ENCODE data around the gene SLC27A4. TPM values are rescaled to one million over a fixed set of nuclear protein-coding genes. Genes with fewer than 3 reads are reported as not detected.

SLC27A4 gene
- total and polyA plus RNA-seq, 10 of the 15 experiments (the other 5 are each of a cell fraction or from before 2014, with no cell fraction given) = 0.13 to 14.0 (median 7.6) TPM

DNA sequence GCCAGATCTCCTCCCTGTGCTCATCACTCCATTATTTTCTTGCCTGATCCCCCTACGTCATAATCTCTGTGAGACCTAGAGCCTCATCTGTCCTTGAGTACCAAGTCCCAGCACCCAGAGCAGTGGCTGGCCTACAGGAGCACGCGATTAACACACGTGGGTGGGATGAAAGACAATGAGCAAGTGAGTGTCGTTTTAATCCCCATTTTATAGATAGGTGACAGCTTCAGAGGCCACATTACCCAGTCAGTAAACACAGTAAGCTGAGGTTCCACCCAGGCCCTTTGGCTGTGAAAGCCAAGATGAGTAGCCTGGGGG, 35.4 kb upstream of the SLC27A4 start (continued):
- TF ChIP-seq, protein P1, sequence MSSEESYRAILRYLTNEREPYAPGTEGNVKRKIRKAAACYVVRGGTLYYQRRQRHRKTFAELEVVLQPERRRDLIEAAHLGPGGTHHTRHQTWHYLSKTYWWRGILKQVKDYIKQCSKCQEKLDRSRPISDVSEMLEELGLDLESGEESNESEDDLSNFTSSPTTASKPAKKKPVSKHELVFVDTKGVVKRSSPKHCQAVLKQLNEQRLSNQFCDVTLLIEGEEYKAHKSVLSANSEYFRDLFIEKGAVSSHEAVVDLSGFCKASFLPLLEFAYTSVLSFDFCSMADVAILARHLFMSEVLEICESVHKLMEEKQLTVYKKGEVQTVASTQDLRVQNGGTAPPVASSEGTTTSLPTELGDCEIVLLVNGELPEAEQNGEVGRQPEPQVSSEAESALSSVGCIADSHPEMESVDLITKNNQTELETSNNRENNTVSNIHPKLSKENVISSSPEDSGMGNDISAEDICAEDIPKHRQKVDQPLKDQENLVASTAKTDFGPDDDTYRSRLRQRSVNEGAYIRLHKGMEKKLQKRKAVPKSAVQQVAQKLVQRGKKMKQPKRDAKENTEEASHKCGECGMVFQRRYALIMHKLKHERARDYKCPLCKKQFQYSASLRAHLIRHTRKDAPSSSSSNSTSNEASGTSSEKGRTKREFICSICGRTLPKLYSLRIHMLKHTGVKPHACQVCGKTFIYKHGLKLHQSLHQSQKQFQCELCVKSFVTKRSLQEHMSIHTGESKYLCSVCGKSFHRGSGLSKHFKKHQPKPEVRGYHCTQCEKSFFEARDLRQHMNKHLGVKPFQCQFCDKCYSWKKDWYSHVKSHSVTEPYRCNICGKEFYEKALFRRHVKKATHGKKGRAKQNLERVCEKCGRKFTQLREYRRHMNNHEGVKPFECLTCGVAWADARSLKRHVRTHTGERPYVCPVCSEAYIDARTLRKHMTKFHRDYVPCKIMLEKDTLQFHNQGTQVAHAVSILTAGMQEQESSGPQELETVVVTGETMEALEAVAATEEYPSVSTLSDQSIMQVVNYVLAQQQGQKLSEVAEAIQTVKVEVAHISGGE (CRISPR knock-in tag; IDR thresholded peaks at IDR 0.05) = no peak
- TF ChIP-seq FOXK2 (IDR thresholded peaks at IDR 0.05) = no peak
- TF ChIP-seq ZNF24 (IDR thresholded peaks at IDR 0.05) = no peak
- no peak for TF ChIP-seq POLR2AphosphoS5 (IDR thresholded peaks at IDR 0.05; ENCODE audit: low read length)
- no peak for TF ChIP-seq ZNF384 (IDR thresholded peaks at IDR 0.05; ENCODE audit: borderline replicate concordance, low read depth, low read length)
- TF ChIP-seq ZBED1 (IDR thresholded peaks at IDR 0.05; ENCODE audit: borderline replicate concordance) = no peak
- TF ChIP-seq KLF5 (IDR thresholded peaks at IDR 0.05; ENCODE audit: partially characterized antibody) = no peak
- no peak for TF ChIP-seq SIX5 (IDR thresholded peaks at IDR 0.05; ENCODE audit: low read depth, low read length, severe bottlenecking)
- no peak for TF ChIP-seq NFIC (IDR thresholded peaks at IDR 0.05; ENCODE audit: low read depth, low read length)
- TF ChIP-seq, protein P2, sequence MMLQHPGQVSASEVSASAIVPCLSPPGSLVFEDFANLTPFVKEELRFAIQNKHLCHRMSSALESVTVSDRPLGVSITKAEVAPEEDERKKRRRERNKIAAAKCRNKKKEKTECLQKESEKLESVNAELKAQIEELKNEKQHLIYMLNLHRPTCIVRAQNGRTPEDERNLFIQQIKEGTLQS (IDR thresholded peaks at IDR 0.05; ENCODE audit: borderline replicate concordance, extremely low read depth, low read depth, low read length) = no peak

DNA sequence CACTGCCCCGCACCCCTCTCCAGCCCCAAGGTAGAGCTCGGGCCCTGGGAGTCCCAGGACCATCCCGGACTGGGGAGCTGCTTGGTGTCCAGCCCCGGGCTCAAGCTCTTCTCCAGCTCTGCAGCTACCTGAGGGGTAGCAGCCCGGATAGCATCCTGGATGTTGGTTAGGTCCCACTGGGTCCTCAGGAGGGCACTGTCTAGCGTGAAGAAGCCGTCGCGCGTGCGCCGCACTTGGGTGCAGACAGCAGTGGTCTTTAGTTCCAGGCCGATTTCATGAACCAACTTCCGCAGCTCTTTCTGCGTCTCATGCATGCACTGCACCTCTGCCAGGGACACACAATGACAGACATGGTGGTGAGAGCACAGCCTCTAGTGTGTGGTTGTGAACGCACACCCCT, 30.8 kb upstream of the SLC27A4 start:
- Histone ChIP-seq H3K79me2 (ENCODE audit: control insufficient read depth, insufficient read depth, low read length) (no peaks in the 10 kb centered on the region), H3K4me1 (ENCODE audit: control insufficient read depth, insufficient read depth, low read length) (no peaks in the 10 kb centered on the region), H3K36me3 (ENCODE audit: control insufficient read depth in 2 of 2, insufficient read depth in 2 of 2, low read length in 1 of 2) (peaks cover 3 to 21% of the 10 kb centered on the region in 2 experiments; a peak in 3 of 4 replicates), H3K27ac (ENCODE audit: control insufficient read depth, insufficient read depth) (no peak overlapping the region), H3K4me2 (ENCODE audit: control insufficient read depth, insufficient read depth) (no peak overlapping the region), H3K27me3 (replicated peaks in 1 of 2; ENCODE audit: control insufficient read depth in 2 of 2, insufficient read depth in 2 of 2, low read length in 1 of 2) (no peaks in the 10 kb centered on the region), H4K20me1 (ENCODE audit: control insufficient read depth, insufficient read depth) (no peaks in the 10 kb centered on the region), H3K9me3 (replicated peaks; ENCODE audit: control insufficient read depth, insufficient read depth, low read length) (no peaks in the 10 kb centered on the region), H2AFZ (ENCODE audit: control insufficient read depth, low read depth, low read length) (no peak overlapping the region), H3K4me3 (no peak overlapping the region), H3K9ac (ENCODE audit: control insufficient read depth, insufficient read depth, low read length) (no peak overlapping the region)
- SMC1A ChIA-PET (ENCODE audit: uncharacterized antibody, unreplicated experiment) = no interaction called here
- in situ Hi-C loops (cut with MboI) (no loop called here), intact Hi-C loops (cut with micrococcal nuclease; ENCODE audit: unreplicated experiment) (no loop called here)
- 92% methylated on average over 16 of the region's 16 CpGs for WGBS (ENCODE audit: insufficient coverage, insufficient replicate concordance, low lambda C conversion rate, missing lambda C conversion rate)
- DNase-seq (ENCODE audit: low read depth, low spot score) (no peak), ATAC-seq (no peak), FAIRE-seq (no peak)
- CTCF ChIA-PET = interaction anchor here (1.1 to 1.9 kb wide), 2 partner anchors 14 to 53 kb away, joined by 3 to 9 read pairs; no protein-coding TSS in a partner anchor
- POLR2A ChIA-PET = no interaction called here
- RAD21 ChIA-PET (ENCODE audit: unreplicated experiment) = no interaction called here
- BruUV-seq (replicated peaks) = no TSS peak
- TF ChIP-seq FOXK2 (IDR thresholded peaks at IDR 0.05) = no peak
- no peak for TF ChIP-seq MXI1 (IDR thresholded peaks at IDR 0.05; ENCODE audit: low read depth, low read length)
- TF ChIP-seq, protein P3, sequence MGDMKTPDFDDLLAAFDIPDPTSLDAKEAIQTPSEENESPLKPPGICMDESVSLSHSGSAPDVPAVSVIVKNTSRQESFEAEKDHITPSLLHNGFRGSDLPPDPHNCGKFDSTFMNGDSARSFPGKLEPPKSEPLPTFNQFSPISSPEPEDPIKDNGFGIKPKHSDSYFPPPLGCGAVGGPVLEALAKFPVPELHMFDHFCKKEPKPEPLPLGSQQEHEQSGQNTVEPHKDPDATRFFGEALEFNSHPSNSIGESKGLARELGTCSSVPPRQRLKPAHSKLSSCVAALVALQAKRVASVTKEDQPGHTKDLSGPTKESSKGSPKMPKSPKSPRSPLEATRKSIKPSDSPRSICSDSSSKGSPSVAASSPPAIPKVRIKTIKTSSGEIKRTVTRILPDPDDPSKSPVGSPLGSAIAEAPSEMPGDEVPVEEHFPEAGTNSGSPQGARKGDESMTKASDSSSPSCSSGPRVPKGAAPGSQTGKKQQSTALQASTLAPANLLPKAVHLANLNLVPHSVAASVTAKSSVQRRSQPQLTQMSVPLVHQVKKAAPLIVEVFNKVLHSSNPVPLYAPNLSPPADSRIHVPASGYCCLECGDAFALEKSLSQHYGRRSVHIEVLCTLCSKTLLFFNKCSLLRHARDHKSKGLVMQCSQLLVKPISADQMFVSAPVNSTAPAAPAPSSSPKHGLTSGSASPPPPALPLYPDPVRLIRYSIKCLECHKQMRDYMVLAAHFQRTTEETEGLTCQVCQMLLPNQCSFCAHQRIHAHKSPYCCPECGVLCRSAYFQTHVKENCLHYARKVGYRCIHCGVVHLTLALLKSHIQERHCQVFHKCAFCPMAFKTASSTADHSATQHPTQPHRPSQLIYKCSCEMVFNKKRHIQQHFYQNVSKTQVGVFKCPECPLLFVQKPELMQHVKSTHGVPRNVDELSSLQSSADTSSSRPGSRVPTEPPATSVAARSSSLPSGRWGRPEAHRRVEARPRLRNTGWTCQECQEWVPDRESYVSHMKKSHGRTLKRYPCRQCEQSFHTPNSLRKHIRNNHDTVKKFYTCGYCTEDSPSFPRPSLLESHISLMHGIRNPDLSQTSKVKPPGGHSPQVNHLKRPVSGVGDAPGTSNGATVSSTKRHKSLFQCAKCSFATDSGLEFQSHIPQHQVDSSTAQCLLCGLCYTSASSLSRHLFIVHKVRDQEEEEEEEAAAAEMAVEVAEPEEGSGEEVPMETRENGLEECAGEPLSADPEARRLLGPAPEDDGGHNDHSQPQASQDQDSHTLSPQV (IDR thresholded peaks at IDR 0.05) = no peak
- TF ChIP-seq POLR2A (IDR thresholded peaks at IDR 0.05; ENCODE audit: low read depth, low read length) = no peak
- no peak for TF ChIP-seq IRF4 (IDR thresholded peaks at IDR 0.05; ENCODE audit: low read depth, low read length)
- TF ChIP-seq, protein P4, sequence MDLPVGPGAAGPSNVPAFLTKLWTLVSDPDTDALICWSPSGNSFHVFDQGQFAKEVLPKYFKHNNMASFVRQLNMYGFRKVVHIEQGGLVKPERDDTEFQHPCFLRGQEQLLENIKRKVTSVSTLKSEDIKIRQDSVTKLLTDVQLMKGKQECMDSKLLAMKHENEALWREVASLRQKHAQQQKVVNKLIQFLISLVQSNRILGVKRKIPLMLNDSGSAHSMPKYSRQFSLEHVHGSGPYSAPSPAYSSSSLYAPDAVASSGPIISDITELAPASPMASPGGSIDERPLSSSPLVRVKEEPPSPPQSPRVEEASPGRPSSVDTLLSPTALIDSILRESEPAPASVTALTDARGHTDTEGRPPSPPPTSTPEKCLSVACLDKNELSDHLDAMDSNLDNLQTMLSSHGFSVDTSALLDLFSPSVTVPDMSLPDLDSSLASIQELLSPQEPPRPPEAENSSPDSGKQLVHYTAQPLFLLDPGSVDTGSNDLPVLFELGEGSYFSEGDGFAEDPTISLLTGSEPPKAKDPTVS (IDR thresholded peaks at IDR 0.05; ENCODE audit: low read depth, low read length) = no peak
- TF ChIP-seq RELA (IDR thresholded peaks at IDR 0.05; ENCODE audit: borderline replicate concordance, partially characterized antibody) = no peak

Measured in GM12878 (cell line).